ENCODE results near the gene TNNC2.
"Not testable (repeated sequence)": the region's sequence is repeated elsewhere in the genome, so short reads cannot be mapped to it uniquely, and the experiment has no call there.

Gene TNNC2

DNA sequence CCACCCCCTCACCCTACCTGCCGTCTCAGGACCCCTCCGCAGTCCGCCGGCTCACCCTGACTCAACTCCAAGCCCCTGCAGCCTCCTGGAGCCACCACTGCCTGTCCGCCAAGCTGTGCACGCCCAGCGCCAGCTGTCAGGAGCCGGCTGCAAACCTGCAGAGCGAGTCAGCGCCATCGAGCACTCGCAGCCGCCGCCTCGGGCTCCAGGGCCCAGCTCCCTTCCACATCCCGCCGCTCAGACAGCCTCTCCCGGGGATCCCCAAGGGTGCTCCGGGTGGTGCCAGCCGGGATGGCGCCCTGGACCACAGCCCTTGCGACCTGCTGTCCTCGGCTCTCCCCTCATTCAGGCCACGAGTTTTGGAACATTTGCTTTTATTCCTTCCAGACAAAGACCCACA, 4.3 kb downstream of the TNNC2 start:
- peak in 2 of 51 donors; percentile 26 to 27 for DNase-seq

- DNase-seq = no peak
These were observed 5.2 kb downstream of the TNNC2 start for GRCh38 chr20:45821947-45822346.

DNA sequence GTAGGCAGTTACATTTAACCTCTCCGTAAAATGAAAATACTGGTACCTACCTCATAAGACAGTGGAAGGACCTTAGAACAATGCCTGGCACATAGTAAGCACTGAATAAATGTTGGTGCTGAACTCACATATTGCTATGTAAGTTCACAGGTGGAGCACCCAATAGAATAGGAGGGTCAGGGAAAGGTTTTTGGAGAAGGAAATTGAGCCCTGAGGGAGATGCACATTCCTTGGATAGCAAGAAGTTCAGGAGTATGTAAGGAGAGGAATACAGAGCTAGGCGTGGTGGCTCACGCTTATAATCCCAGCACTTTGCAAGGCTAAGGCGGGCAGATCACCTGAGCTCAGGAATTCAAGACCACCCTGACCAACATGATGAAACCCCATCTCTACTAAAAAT, 7.6 kb downstream of the TNNC2 start:
- DNase-seq = no peak

DNA sequence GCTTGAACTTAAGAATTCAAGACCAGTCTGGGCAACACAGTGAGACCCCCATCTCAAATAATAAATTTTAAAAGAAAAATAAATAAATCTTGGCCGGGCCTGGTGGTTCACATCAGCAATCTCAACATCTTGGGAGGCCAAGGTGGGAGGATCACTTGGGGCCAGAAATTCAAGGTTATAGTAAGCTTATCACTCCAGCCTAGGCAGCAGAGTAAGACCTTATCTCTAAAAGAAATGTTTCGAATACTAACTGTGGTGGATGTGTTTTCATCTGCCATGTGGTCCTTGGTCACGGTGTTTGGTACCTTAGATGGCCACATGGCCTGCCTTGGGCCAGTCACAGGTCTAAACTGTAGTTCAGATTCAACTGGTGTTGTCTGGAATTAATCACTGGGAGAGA, 8.9 kb downstream of the TNNC2 start:
- no peak for DNase-seq

DNA sequence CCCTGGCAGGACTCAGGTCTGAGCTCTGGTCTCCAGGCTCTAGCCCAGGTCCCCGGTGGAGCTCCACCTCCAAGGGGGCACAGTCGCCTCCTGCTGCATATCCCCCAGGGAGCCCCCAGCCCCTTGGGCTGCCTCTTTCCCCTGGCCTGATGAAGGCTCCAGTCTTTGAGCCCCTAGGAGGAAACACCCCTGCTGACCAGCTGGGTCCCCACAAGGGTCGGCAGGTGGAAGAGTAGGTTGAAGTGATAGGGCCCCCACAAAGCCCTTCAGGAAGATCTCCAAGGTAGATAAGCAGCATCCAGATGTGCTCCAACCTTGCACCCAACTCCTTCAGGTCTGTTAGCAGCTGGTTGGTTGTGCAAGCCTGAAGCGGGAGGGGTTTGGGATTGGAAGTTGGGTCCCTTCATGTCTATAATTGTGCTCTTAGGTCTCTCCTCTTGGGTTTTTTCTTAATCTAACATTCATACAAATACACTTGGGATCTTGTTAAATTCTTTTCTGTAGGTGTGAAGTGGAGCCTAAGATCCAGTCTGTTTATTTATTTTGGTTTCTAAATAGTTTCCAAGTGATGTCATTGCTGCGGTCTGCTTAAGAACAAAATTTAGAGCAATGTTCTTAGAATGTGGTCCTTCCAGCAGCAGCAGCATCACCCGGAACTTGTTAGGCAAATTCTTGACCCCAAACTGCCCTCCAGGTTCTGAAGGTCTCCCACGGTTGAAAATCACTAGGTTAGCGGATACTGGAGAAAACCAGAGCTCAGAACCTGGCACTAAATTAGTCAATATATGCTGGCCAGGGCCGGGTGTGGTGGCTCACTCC, 9.5 kb downstream of the TNNC2 start:
- DNase-seq = no peak

GRCh38 chr20:45816951-45817350, 10.2 kb downstream of the TNNC2 start:
- DNase-seq = no peak

DNA sequence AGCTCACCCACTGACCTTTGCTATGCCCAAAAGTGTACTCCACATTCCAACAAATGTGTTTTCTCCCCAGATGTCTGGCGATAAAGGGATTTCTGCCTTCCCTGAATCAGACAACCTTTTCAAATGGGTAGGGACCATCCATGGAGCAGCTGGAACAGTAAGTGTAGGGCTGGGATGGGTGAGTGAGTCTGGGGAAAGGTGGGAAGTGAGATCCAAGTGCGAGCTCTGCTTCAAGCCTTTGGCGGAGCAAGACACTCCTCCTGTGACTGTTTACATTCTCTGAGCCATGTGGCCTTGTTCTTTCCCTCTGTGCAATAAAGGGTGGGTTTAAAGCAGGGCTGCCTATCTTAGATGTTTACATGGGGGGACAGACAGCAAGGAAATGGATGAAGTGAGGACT, 12.8 kb downstream of the TNNC2 start:
- DNase-seq = no peak

GRCh38 chr20:45813489-45813888, 13.6 kb downstream of the TNNC2 start:
- DNase-seq = no peak

- no peak for DNase-seq
These were observed 14.1 kb downstream of the TNNC2 start for GRCh38 chr20:45813006-45813340.

DNA sequence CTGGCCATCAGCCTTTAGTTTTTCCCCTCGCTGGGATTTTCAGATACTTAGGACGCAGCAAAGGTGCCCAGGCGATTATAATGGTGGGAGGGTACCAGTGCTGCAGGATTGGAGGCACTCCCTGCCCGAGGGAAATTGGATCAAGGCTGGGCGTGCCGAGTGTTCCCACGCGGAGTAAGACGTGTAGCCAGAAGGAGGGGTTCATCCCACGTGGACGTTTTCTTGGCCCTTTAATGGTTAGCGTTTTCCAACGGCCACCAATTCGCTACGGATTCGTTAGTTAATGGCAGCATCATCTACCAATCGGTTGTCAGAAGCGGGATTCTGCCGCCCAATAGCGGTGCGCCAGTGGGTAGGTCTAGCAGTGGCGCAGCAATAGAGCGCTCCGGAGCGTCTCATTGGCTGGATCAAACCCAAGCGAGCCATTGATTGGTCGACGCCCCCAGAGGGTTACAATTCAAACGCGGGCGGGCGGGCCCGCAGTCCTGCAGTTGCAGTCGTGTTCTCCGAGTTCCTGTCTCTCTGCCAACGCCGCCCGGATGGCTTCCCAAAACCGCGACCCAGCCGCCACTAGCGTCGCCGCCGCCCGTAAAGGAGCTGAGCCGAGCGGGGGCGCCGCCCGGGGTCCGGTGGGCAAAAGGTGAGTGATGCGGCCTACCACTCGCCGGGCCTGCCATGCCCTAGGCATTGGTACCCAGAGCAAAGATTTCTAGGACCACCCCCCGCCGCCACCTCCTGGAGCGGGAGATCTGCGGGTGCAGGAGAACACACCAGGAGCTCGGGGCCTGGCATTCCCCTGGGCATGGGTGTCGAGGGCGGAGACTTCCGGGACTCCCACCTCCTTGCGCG, 14.7 kb downstream of the TNNC2 start, which contains the start of gene UBE2C:
UBE2C (plus strand) TSS at position 488 of the 849 bp plus-strand sequence; CDS start at position 540, 52 bp downstream.
- peak; percentile 60 to 99 (median 95) for DNase-seq

DNA sequence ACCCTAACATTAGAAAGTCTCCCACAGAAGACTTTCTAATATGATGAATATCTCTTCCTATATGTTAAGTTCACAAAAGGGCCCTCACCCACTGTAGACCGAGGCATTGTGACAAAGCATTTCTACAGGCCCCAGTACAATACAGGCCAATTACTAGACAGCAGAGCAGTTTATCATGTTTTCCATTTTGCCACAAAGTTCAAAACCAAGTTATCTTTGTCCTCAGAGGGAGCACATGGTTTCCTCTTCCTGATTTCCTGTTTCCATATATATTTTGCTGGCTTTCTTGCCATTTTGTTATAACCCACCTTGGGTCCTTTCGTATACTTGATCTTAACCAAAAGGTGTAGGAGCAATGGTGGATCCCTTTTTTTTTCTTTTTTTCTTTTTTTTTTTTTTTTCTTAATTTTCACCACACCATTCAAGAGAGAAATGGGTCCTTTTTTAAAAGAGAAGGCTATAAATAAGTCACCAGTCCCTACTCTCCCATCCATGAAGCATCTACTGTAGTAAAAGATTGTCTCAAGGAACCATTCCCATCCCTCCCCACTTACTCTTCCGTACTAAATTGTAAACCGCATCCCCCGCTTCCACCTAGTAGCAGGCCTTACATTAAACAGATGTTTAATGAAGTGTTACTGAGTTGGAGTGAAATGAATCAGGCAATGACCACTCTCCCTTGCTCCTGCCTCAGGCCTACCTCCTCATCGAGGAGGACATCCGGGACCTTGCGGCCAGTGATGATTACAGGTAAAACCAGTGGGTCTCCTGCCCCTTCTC, 16.7 kb downstream of the TNNC2 start:
- DNase-seq = no peak

- DNase-seq = no peak
These were observed 25.3 kb downstream of the TNNC2 start for GRCh38 chr20:45801851-45802250.

DNA sequence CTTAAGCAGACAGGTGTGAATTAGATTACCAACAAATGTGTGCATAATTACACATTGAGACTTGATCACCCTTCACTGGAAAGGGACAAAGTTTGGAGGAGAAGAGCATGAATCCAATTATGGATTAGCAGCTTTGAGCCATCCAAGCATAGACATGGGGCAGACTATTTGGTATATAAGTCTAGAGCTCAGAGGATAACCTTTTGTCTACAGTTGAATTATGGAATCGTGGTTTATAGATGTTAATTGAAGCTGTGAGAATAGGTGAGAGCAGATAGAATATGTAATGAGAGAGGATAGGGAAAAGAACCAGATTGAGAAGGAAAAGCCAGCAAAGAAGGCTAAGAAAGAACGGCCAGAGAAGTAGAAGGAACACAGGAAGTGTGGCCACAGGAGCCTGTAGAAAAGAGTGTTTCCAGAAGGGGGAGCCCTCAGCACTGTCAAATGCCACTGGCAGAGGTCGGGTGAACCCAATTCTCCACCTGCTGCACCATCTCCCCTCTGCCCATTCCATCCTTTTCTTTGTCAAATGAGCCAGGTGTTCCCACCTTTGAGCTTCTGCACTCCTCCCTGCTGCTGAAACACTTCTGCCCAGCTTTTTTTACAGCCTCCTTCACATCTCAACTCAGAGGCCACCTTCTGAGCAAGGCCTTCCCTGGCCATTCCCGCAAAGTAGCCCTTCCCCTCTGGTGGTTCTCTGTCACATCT, 28.0 kb downstream of the TNNC2 start:
- peak in 21 of 51 donors; percentile 2 to 43 (median 14) for DNase-seq

DNA sequence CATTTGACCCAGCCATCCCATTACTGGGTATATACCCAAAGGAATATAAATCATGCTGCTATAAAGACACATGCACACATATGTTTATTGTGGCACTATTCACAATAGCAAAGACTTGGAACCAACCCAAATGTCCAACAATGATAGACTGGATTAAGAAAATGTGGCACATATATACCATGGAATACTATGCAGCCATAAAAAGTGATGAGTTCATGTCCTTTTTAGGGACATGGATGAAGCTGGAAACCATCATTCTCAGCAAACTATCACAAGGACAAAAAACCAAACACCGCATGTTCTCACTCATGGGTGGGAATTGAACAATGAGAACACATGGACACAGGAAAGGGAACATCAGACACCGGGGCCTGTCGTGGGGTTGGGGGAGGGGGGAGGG, 29.2 kb downstream of the TNNC2 start:
- not testable (repeated sequence) for DNase-seq

DNA sequence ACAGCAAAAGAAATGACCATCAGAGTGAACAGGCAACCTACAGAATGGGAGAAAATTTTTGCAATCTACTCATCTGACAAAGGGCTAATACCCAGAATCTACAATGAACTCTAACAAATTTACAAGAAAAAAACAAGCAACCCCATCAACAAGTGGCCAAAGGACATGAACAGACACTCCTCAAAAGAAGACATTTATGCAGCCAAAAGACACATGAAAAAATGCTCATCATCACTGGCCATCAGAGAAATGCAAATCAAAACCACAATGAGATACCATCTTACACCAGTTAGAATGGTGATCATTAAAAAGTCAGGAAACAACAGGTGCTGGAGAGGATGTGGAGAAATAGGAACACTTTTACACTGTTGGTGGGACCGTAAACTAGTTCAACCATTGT, 29.6 kb downstream of the TNNC2 start:
- DNase-seq = not testable (repeated sequence)

GRCh38 chr20:45796337-45797065, 30.6 kb downstream of the TNNC2 start:
- no peak for DNase-seq

- DNase-seq = peak in 6 of 51 donors; percentile 5 to 31 (median 17)
These were observed 34.6 kb downstream of the TNNC2 start for GRCh38 chr20:45792317-45793118.

- no peak for DNase-seq
These were observed 38.8 kb downstream of the TNNC2 start for GRCh38 chr20:45788351-45788750.

DNA sequence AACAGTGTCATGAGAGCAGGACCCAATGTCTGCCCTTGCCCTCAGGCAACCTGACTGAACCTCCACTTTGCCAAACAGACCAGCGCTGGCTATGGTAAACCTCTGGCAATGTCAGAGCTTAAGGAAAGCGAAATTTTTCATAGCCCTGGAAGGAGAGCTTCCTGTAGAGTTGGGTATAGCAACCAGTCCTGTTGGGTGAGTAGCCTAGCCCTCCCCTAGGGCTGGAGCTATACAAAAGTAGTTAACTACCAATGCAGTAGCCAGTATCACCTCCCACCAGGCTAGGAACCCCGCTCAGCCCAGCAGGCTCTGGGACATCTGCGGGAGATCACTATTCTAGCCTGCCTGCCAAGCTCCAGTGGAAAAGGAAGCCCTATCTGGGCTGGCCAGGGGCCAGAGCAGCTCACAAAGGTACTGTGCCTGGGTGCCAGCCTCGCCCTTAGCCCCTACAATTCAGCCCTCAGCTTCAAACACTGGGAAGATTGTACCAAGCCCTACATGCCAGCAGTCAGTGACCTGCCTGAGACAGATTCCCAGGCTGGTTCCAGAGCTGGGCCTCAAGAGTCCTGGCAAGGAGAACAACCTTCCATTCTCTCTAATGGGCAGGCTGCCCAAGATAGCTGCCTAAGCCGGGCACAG, 43.3 kb downstream of the TNNC2 start:
- DNase-seq = peak in 35 of 51 donors; percentile 3 to 72 (median 33)
